HepG2 (cell line): ENCODE results near the gene YEATS4. TPM values are rescaled to one million over a fixed set of nuclear protein-coding genes. Genes with fewer than 3 reads are reported as not detected.

Experiments used
- CSRNP2 ChIP-seq: sonication (generic); formaldehyde crosslinking; conservative IDR thresholded peaks from 2 replicates; pipeline ENCODE4 v1.8.0; 2022; ENCODE audit warnings: low read depth, missing genetic modification reagents
- FOXM1 ChIP-seq: sonication (generic); formaldehyde crosslinking; IDR thresholded peaks from 2 replicates; pipeline ENCODE4 v1.5.0; 2020; ENCODE audit warnings: missing genetic modification reagents
- GFI1 ChIP-seq: sonication (generic); formaldehyde crosslinking; IDR thresholded peaks from 2 replicates; pipeline ENCODE4 v1.5.0; 2020; ENCODE audit warnings: missing genetic modification reagents, mild to moderate bottlenecking, borderline replicate concordance
- HNF4A ChIP-seq: sonication (generic); formaldehyde crosslinking; IDR thresholded peaks from 2 replicates; pipeline ENCODE4 v1.4.0; 2020; ENCODE audit warnings: missing genetic modification reagents
- KDM4B ChIP-seq: sonication (generic); formaldehyde crosslinking; IDR thresholded peaks from 2 replicates; pipeline ENCODE4 v1.4.0; 2020; ENCODE audit warnings: missing genetic modification reagents
- KLF12 ChIP-seq: sonication (generic); formaldehyde crosslinking; IDR thresholded peaks from 2 replicates; pipeline ENCODE4 v1.4.0; 2020; ENCODE audit warnings: missing genetic modification reagents, borderline replicate concordance
- MAFF ChIP-seq: IDR thresholded peaks from 2 replicates; pipeline ENCODE4 v1.6.1; 2011; ENCODE audit warnings: low read depth, low read length, improper control_type of control experiment
- MAFK ChIP-seq, 2 experiments: IDR thresholded peaks in 1 of 2; conservative IDR thresholded peaks in 1 of 2; 2 replicates each; pipeline ENCODE4 v1.6.1; 2011; ENCODE audit warnings: improper control_type of control experiment in 2 of 2, low read length in 2 of 2
- NCOA2 ChIP-seq: sonication (generic); formaldehyde crosslinking; IDR thresholded peaks from 2 replicates; pipeline ENCODE4 v1.8.0; 2022; ENCODE audit warnings: inconsistent platforms
- NR2C2 ChIP-seq: sonication (generic); formaldehyde crosslinking; IDR thresholded peaks from 2 replicates; pipeline ENCODE4 v1.4.0; 2020; ENCODE audit warnings: missing genetic modification reagents, mild to moderate bottlenecking, moderate library complexity, borderline replicate concordance
- PLSCR1 ChIP-seq: sonication (generic); formaldehyde crosslinking; IDR thresholded peaks from 2 replicates; pipeline ENCODE4 v1.5.0; 2020; ENCODE audit warnings: missing genetic modification reagents, mild to moderate bottlenecking, borderline replicate concordance
- PREB ChIP-seq: sonication (generic); formaldehyde crosslinking; IDR thresholded peaks from 2 replicates; pipeline ENCODE4 v1.4.0; 2020; ENCODE audit warnings: missing genetic modification reagents
- RELA ChIP-seq: sonication (generic); formaldehyde crosslinking; IDR thresholded peaks from 2 replicates; pipeline ENCODE4 v1.4.0; 2020; ENCODE audit warnings: missing genetic modification reagents
- REST ChIP-seq, 2 experiments: IDR thresholded peaks; 2 replicates each; pipeline ENCODE4 v1.6.1; 2011 to 2012; ENCODE audit warnings: low read length in 2 of 2, borderline replicate concordance in 1 of 2, low read depth in 1 of 2, mild to moderate bottlenecking in 1 of 2, moderate library complexity in 1 of 2
- SOX5 ChIP-seq: IDR thresholded peaks from 2 replicates; pipeline ENCODE4 v1.6.1; 2016; ENCODE audit warnings: borderline replicate concordance
- ZBTB44 ChIP-seq: sonication (generic); formaldehyde crosslinking; IDR thresholded peaks from 2 replicates; pipeline ENCODE4 v1.4.0; 2020; ENCODE audit warnings: missing genetic modification reagents
- ZNF160 ChIP-seq: sonication (generic); formaldehyde crosslinking; IDR thresholded peaks from 2 replicates; pipeline ENCODE4 v1.8.0; 2022; ENCODE audit warnings: mild to moderate bottlenecking, inconsistent platforms, missing genetic modification reagents
- ZNF362 ChIP-seq: sonication (generic); formaldehyde crosslinking; IDR thresholded peaks from 2 replicates; pipeline ENCODE4 v1.4.0; 2020; ENCODE audit warnings: missing genetic modification reagents, mild to moderate bottlenecking, borderline replicate concordance
- ZNF674 ChIP-seq: sonication (generic); formaldehyde crosslinking; IDR thresholded peaks from 2 replicates; pipeline ENCODE4 v1.5.0; 2020; ENCODE audit warnings: low read depth, mild to moderate bottlenecking, missing genetic modification reagents
- polyA plus RNA-seq, 8 experiments: library from polyadenylated mRNA; depleted of rRNA in 3 of 8; stranded (reverse) in 7 of 8; unstranded in 1 of 8; fragments of >200 nt; fragmentation: Illumina TruSeq in 4 of 8; extraction: Trizol in 4 of 8; gene quantifications; 2 replicates each; pipeline versions ENCODE4 v1.2.1 to v1.2.3, GENCODE V29; 2011 to 2016; ENCODE audit warnings: low read depth in 4 of 8, missing spikeins in 1 of 8, mixed read lengths in 1 of 8; ENCODE audit not compliant: insufficient read depth in 1 of 8
- total RNA-seq, 5 experiments: library from RNA; depleted of rRNA; stranded (reverse); fragments of >200 nt; fragmentation: Illumina TruSeq; extraction: Trizol; gene quantifications; 2 replicates each; pipeline ENCODE4 v1.2.3, GENCODE V29; 2016; ENCODE audit warnings: low read depth in 1 of 5

YEATS4 gene
- total and polyA plus RNA-seq, 2 of the 13 experiments (the other 11 are each of a cell fraction or from before 2014, with no cell fraction given) = 16.8 to 45.0 TPM

GRCh38 chr12:69417741-69418167, 58.2 kb downstream of the YEATS4 start (continued):
- TF ChIP-seq FOXM1 (CRISPR knock-in tag) (no peak), GFI1 (0 out of 2 replicates have a peak, but pooled peaks have one; percentile 28), ZNF362 (CRISPR knock-in tag) (peak; percentile 56; the same call in 1 of the 2 replicates), HNF4A (CRISPR knock-in tag) (peak; percentile 56), PLSCR1 (no peak), RELA (no peak), ZNF674 (CRISPR knock-in tag) (no peak), REST (IDR thresholded peaks at IDR 0.05; ENCODE audit: borderline replicate concordance in 1 of 2, low read depth in 1 of 2, low read length in 2 of 2) (no peak), SOX5 (peak; percentile 12; the same call in 1 of the 2 replicates), KDM4B (CRISPR knock-in tag) (no peak), KLF12 (no peak), MAFK (conservative IDR thresholded peaks at IDR 0.05 in 1 of 2, IDR thresholded peaks at IDR 0.05 in 1 of 2; ENCODE audit: low read length in 2 of 2) (0 out of 4 replicates have a peak, but pooled peaks have one; percentile 17 to 21), CSRNP2 (CRISPR knock-in tag) (no peak), ZNF160 (CRISPR knock-in tag) (no peak), NCOA2 (CRISPR knock-in tag) (peak; percentile 43; the same call in 1 of the 2 replicates), NR2C2 (CRISPR knock-in tag) (0 out of 2 replicates have a peak, but pooled peaks have one; percentile 17), MAFF (peak; percentile 37; the same call in 1 of the 2 replicates), ZBTB44 (CRISPR knock-in tag) (no peak), PREB (CRISPR knock-in tag) (no peak)
